NT2/D1 (cell line): ENCODE measurements around the gene ST6GALNAC3.

Source experiments
- DNase-seq: peaks from one replicate; pipeline ENCODE4 v3.0.0-alpha.2; 2011; ENCODE audit warnings: low read depth, low spot score
- H3K27me3 ChIP-seq: 2 replicates; pipeline ENCODE4 v1.6.0; 2011; ENCODE audit warnings: mild to moderate bottlenecking; ENCODE audit not compliant: insufficient read length, insufficient read depth
- H3K36me3 ChIP-seq: 2 replicates; pipeline ENCODE4 v1.6.1; 2011; ENCODE audit warnings: mild to moderate bottlenecking, low read length, mixed read lengths; ENCODE audit not compliant: insufficient read depth, insufficient read length
- H3K4me1 ChIP-seq: 2 replicates; pipeline ENCODE4 v1.5.1; 2011; ENCODE audit not compliant: insufficient read depth, insufficient read length
- H3K4me3 ChIP-seq: 2 replicates; pipeline ENCODE4 v1.5.1; 2011; ENCODE audit warnings: low read depth; ENCODE audit not compliant: insufficient read length
- H3K9ac ChIP-seq: 2 replicates; pipeline ENCODE4 v1.6.0; 2011; ENCODE audit warnings: low read depth; ENCODE audit not compliant: insufficient read length
- H3K9me3 ChIP-seq: 2 replicates; pipeline ENCODE4 v1.5.1; 2011; ENCODE audit warnings: mild to moderate bottlenecking, low read length; ENCODE audit not compliant: insufficient read depth
- SUZ12 ChIP-seq: IDR thresholded peaks from 2 replicates; pipeline ENCODE4 v1.6.1; 2011; ENCODE audit not compliant: insufficient read length, insufficient read depth; ENCODE audit errors: extremely low read depth
- YY1 ChIP-seq: IDR thresholded peaks from 2 replicates; pipeline ENCODE4 v1.6.1; 2011; ENCODE audit not compliant: insufficient read length, insufficient read depth
- ZNF274 ChIP-seq: IDR thresholded peaks from 2 replicates; pipeline ENCODE4 v1.6.1; 2011; ENCODE audit warnings: mild to moderate bottlenecking, low read depth, low read length

ST6GALNAC3 gene

GRCh38 chr1:76562292-76562691 is 487.7 kb downstream of the ST6GALNAC3 start:
- Histone ChIP-seq H3K9me3 (no peaks in the 10 kb centered on the region; the same call in 1 of the 2 replicates), H3K4me1 (no peaks in the 10 kb centered on the region), H3K4me3 (no peak overlapping the region), H3K9ac (no peak overlapping the region), H3K36me3 (no peaks in the 10 kb centered on the region), H3K27me3 (no peaks in the 10 kb centered on the region)
- no peak for TF ChIP-seq YY1
- TF ChIP-seq ZNF274 = no peak
- no peak for TF ChIP-seq SUZ12
- DNase-seq = no peak

GRCh38 chr1:76568573-76569238 is 494.2 kb downstream of the ST6GALNAC3 start:
- no peak for TF ChIP-seq YY1
- H3K36me3 ChIP-seq = no peaks in the 10 kb centered on the region
- no peaks in the 10 kb centered on the region; the same call in 1 of the 2 replicates for H3K9me3 ChIP-seq
- DNase-seq = no peak
- H3K4me3 ChIP-seq = no peak overlapping the region
- H3K9ac ChIP-seq = no peak overlapping the region
- no peaks in the 10 kb centered on the region for H3K27me3 ChIP-seq
- no peaks in the 10 kb centered on the region for H3K4me1 ChIP-seq

- H3K9ac ChIP-seq = no peak overlapping the region
- H3K27me3 ChIP-seq = no peaks in the 10 kb centered on the region
- H3K4me3 ChIP-seq = no peak overlapping the region
- no peaks in the 10 kb centered on the region for H3K4me1 ChIP-seq
- TF ChIP-seq YY1 (no peak), ZNF274 (no peak), SUZ12 (no peak)
- DNase-seq = no peak
- no peaks in the 10 kb centered on the region for H3K9me3 ChIP-seq
- no peaks in the 10 kb centered on the region for H3K36me3 ChIP-seq
Observed at GRCh38 chr1:76571248-76571647, 496.7 kb downstream of the ST6GALNAC3 start.

GRCh38 chr1:76572229-76572628 is 497.7 kb downstream of the ST6GALNAC3 start:
- no peaks in the 10 kb centered on the region for H3K36me3 ChIP-seq
- no peaks in the 10 kb centered on the region for H3K9me3 ChIP-seq
- no peak overlapping the region for H3K9ac ChIP-seq
- TF ChIP-seq SUZ12 = no peak
- TF ChIP-seq YY1 = no peak
- no peak for TF ChIP-seq ZNF274
- no peak overlapping the region for H3K4me3 ChIP-seq
- no peak for DNase-seq
- no peaks in the 10 kb centered on the region for H3K4me1 ChIP-seq
- no peaks in the 10 kb centered on the region for H3K27me3 ChIP-seq

GRCh38 chr1:76576876-76577524 is 502.5 kb downstream of the ST6GALNAC3 start:
- Histone ChIP-seq H3K9me3 (no peaks in the 10 kb centered on the region), H3K27me3 (no peaks in the 10 kb centered on the region), H3K36me3 (no peaks in the 10 kb centered on the region), H3K9ac (no peak overlapping the region), H3K4me1 (no peaks in the 10 kb centered on the region), H3K4me3 (no peak overlapping the region)
- no peak for DNase-seq
- no peak for TF ChIP-seq ZNF274
- TF ChIP-seq YY1 = no peak
- TF ChIP-seq SUZ12 = no peak

GRCh38 chr1:76577525-76578185 is 503.1 kb downstream of the ST6GALNAC3 start:
- no peak overlapping the region for H3K4me3 ChIP-seq
- H3K36me3 ChIP-seq = no peaks in the 10 kb centered on the region
- TF ChIP-seq ZNF274 (no peak), SUZ12 (no peak), YY1 (no peak)
- no peaks in the 10 kb centered on the region for H3K27me3 ChIP-seq
- H3K9me3 ChIP-seq = no peaks in the 10 kb centered on the region
- DNase-seq = no peak
- no peak overlapping the region for H3K9ac ChIP-seq
- no peaks in the 10 kb centered on the region for H3K4me1 ChIP-seq

- H3K4me1 ChIP-seq = no peaks in the 10 kb centered on the region
- no peaks in the 10 kb centered on the region for H3K9me3 ChIP-seq
- H3K9ac ChIP-seq = no peak overlapping the region
- no peak for DNase-seq
- TF ChIP-seq SUZ12 (no peak), YY1 (no peak), ZNF274 (no peak)
- H3K27me3 ChIP-seq = no peaks in the 10 kb centered on the region
- H3K36me3 ChIP-seq = no peaks in the 10 kb centered on the region
- no peak overlapping the region for H3K4me3 ChIP-seq
Observed at GRCh38 chr1:76580206-76580605, 505.7 kb downstream of the ST6GALNAC3 start.
